Natural killer cell treated with Interleukin-12 subunit alpha and Interleukin-12 subunit beta and Interleukin-15 and Interleukin-18, amount 100 ng/mL, for 72 hours (primary cell): ENCODE measurements around the gene FYB1. TPM values are rescaled to one million over a fixed set of nuclear protein-coding genes. Genes with fewer than 3 reads are reported as not detected.

Source experiments
- ATAC-seq, 2 donors: fragments of 150-1000 bp; cut with Tn5 transposase in 1 of 2; sonication (Bioruptor Pico), chemical (Tn5 transposase) in 1 of 2; 2 replicates each; pipeline ENCODE4 v1.10.0; 2021
- DNase-seq: peaks from one replicate; pipeline ENCODE4 v3.0.0; 2022; ENCODE audit warnings: low spot score
- H3K27ac Mint-ChIP-seq, 2 donors: 1 replicate in 1 of 2; 2 replicates in 1 of 2; pipeline ENCODE4 v1.8.0; 2022; ENCODE audit warnings: mixed read lengths in 2 of 2, mild to moderate bottlenecking in 1 of 2, moderate library complexity in 1 of 2
- H3K27me3 Mint-ChIP-seq, 2 donors: 1 replicate in 1 of 2; 2 replicates in 1 of 2; pipeline ENCODE4 v1.8.0; 2022; ENCODE audit warnings: mixed read lengths in 2 of 2
- H3K36me3 Mint-ChIP-seq: one replicate; pipeline ENCODE4 v1.8.0; 2022; ENCODE audit warnings: mixed read lengths
- H3K4me1 Mint-ChIP-seq, 2 donors: 1 replicate in 1 of 2; 2 replicates in 1 of 2; pipeline ENCODE4 v1.8.0; 2022; ENCODE audit warnings: low read depth in 2 of 2, mixed read lengths in 2 of 2, mild to moderate bottlenecking in 1 of 2
- H3K4me3 Mint-ChIP-seq: one replicate; pipeline ENCODE4 v1.8.0; 2022; ENCODE audit warnings: mixed read lengths
- H3K9me3 Mint-ChIP-seq: 2 replicates; pipeline ENCODE4 v1.8.0; 2022; ENCODE audit warnings: mixed read lengths
- total RNA-seq, 2 donors: library from RNA; stranded (reverse); gene quantifications; one replicate each; pipeline ENCODE4 v1.2.3, GENCODE V29; 2022

Gene FYB1
- total RNA-seq, 2 donors from 2014 or later, result 71.9 to 72.8 TPM

DNA sequence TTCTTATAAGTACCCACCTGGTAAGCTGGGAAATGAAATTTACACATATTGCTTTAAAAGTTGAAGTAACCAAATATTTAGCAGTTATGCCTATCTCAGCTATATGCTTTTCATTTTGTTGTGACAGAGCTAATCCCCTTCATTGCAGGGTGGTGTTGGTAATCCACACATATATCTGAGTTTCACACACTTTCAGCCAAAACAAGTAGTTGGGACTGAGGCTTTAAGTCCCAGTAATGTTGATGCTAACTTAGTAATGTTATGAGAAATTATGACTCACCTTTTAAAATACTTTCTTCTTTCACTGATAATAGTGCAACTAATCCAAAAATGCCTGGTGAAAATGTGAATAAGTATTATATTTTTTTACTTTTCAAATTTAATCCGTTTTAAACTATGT is 126.0 kb downstream of the FYB1 start:
- no peak overlapping the region for H3K27ac Mint-ChIP-seq
- no peaks in the 10 kb centered on the region for H3K9me3 Mint-ChIP-seq
- peaks cover 0 to 5% of the 10 kb centered on the region in 2 donors for H3K4me1 Mint-ChIP-seq
- ATAC-seq (no peak), DNase-seq (no peak)
- no peaks in the 10 kb centered on the region for H3K36me3 Mint-ChIP-seq
- H3K27me3 Mint-ChIP-seq, result peaks cover 11 to 21% of the 10 kb centered on the region in 2 donors
- no peak overlapping the region for H3K4me3 Mint-ChIP-seq

DNA sequence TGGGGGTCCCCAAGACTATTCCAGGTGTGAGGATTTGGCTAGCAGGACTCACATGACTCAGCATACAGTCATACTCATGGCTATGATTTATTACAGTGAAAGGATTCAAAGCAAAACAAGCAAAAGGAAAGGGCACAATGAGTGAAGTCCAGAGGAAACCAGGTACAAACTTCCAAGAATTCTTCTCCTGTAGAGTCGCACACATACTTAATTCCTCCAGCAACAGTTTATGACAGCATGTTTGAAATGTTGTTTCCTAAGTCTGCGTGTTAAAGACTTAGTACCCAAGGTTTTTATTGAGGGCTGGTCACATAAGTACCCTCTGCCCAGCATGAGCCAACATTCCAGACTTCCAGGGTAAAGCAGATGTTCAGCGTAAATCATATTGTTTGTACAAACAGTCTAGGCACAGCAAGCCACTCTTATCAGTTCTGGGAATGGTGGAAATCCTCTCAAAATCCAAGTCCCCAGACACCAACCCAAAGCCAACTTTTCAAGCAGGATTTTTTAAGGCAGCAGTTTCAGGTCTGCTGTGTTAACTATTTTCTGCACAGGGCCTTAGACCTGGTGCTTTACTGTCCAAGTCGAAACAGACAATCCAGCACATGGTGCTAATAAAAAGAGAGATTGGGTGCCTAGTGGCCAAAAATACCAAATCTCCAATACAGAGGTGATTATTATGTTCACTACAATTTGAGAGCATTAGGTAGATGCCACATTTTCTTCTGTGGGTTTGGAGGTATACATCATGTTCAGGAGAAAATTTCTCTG is 126.6 kb downstream of the FYB1 start:
- no peaks in the 10 kb centered on the region for H3K9me3 Mint-ChIP-seq
- H3K4me3 Mint-ChIP-seq, result no peak overlapping the region
- peaks cover 0 to 5% of the 10 kb centered on the region in 2 donors for H3K4me1 Mint-ChIP-seq
- H3K36me3 Mint-ChIP-seq, result no peaks in the 10 kb centered on the region
- ATAC-seq (no peak), DNase-seq (no peak)
- no peak overlapping the region for H3K27ac Mint-ChIP-seq
- peaks cover 13 to 26% of the 10 kb centered on the region in 2 donors for H3K27me3 Mint-ChIP-seq

DNA sequence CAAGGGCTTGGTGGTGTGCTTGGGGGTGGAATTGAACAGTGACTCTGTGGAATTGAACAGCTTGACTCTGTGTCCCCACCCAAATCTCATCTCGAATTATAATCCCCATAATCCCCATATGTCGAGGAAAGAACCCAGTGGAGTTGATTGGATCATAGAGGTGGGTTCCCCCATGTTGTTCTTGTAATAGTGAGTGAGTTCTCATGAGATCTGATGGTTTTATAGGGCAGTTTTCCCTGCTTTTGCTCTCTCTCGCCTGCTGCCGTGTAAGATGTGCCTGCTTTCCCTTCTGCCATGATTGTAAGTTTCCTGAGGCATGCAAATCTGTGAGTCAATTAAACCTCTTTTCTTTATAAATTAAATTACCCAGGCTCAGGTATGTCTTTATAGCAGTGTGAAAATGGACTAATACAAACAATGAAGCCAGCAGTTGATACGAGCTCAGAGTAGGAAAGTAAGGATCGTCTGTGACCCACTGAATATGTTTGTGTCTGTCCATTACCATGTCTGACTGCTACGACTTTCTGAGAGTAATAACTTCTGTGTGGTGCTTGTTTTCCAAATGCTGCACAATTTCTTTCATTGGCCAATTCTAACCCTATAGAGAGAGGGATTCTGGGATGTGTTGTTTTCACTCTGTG is 127.3 kb downstream of the FYB1 start:
- ATAC-seq, result no peak
- Mint-ChIP-seq H3K4me3 (no peak overlapping the region), H3K36me3 (no peaks in the 10 kb centered on the region), H3K9me3 (no peaks in the 10 kb centered on the region), H3K27ac (no peak overlapping the region), H3K4me1 (no peaks in the 10 kb centered on the region), H3K27me3 (peaks cover 13 to 28% of the 10 kb centered on the region in 2 donors)
- DNase-seq, result no peak

DNA sequence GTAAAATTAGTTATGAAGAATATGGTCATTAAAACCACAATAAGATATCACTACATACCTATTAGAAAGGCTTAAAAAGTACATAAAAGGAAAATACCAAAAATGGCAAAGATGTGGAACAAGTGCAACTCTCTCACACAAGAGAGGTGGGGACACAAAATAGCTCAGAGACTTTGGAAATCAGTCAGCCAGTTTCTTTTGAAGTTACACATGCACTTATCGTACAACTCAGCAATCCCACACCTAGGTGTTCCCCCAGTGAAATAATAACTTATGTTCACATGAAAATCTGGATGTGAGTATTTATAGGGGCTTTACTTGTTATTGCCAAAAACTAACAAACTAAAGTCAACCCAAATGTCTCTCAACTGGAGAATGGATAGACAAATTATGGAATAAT is 135.4 kb downstream of the FYB1 start:
- ATAC-seq (no peak), DNase-seq (no peak)
- Mint-ChIP-seq H3K4me3 (no peak overlapping the region), H3K36me3 (no peaks in the 10 kb centered on the region), H3K4me1 (peaks cover 6 to 7% of the 10 kb centered on the region in 2 donors), H3K27me3 (peaks cover 12 to 38% of the 10 kb centered on the region in 2 donors), H3K27ac (no peak overlapping the region), H3K9me3 (no peaks in the 10 kb centered on the region)

DNA sequence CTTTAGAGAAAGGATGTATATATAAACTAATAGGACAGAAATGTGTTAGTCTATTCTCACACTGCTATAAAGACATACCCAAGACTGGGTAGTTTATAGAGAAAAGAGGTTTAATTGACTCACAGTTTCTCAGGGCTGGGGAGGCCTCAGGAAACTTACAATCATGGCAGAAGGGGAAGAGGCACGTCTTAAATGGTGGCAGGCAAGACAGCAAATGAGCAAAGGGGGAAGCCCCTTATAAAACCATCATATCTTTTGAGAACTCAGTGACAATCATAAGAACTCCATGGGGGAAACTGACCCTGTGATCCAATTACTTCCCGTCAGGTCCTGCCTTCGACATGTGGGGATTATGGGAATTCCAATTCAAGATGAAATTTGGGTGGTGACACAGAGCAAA is 136.4 kb downstream of the FYB1 start:
- Mint-ChIP-seq H3K27ac (no peak overlapping the region), H3K4me3 (no peak overlapping the region), H3K36me3 (no peaks in the 10 kb centered on the region), H3K9me3 (no peaks in the 10 kb centered on the region), H3K27me3 (peaks cover 13 to 28% of the 10 kb centered on the region in 2 donors), H3K4me1 (peaks cover 6 to 7% of the 10 kb centered on the region in 2 donors)
- DNase-seq (no peak), ATAC-seq (no peak)

DNA sequence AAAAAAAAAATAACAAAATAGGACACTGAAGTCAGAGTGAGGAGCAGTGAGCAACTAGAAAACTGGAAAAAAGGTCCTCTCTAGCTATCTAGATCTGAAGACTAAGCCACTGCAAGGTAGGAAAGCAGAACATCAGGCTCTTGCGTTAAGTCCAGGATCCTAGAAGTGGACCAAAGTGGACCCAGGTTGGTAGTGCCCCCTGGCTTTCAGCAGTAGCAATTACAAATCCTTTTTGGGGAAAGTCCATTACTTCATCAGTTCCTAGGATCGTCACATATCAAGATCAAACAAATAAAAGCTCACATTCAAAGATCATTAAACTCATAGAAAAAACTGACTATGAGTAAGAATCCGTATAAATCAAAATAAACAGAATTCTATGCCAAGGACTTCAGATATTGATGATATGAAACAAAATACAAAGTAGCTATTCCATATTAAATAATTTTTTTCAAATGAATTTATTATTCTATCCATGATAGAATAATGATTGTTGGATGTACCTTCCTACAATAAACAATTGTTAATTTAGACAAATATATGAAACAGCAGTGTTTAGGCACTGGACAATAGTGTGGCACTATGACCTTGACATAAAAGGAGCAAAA is 138.7 kb downstream of the FYB1 start:
- H3K27ac Mint-ChIP-seq, result no peak overlapping the region
- peaks cover 7 to 25% of the 10 kb centered on the region in 2 donors for H3K4me1 Mint-ChIP-seq
- ATAC-seq (peak; percentile 70 to 83), DNase-seq (peak; percentile 78)
- H3K4me3 Mint-ChIP-seq, result peak overlapping the region; percentile 16
- H3K36me3 Mint-ChIP-seq, result no peaks in the 10 kb centered on the region
- H3K9me3 Mint-ChIP-seq, result no peaks in the 10 kb centered on the region
- H3K27me3 Mint-ChIP-seq, result peaks cover 12 to 19% of the 10 kb centered on the region in 2 donors

DNA sequence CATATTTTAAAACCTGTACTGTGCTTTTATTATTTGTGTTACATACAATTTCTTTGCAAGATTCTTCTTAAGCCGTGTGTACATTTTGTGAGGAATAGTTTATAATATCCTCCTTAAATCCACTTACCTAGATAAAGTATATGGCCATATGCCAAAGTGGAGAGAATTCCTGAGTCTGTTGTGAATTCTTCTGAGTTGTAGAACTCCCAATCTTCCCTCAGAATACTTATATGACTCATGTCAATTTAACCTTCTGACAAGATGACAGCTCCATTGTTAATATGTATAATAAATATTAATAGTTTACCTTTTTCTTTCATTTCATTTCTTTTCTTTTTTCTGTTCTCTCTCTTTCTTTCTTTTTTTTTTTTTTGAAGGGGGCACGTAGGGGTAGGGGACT is 139.2 kb downstream of the FYB1 start:
- Mint-ChIP-seq H3K4me1 (peaks cover 12 to 30% of the 10 kb centered on the region in 2 donors), H3K4me3 (no peak overlapping the region), H3K27me3 (peaks cover 12 to 19% of the 10 kb centered on the region in 2 donors)

DNA sequence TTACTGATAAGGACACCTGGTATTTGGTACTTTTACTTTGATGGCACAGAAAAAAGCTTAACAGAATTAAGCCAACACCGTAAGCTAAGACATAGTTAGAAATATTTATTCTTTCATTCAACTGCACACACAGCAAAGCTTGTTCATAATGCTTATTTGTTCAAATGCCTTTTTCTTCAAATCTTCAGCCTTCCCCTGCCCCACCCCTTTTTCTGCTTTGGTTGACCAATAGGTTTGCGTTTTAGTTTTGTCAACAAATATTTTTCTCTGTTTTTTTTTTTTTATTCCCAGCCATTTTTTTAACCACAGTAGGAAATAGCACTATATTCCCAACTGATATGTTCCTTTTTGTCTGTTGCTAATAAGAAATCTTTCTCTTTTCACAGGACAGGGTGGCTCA is 140.2 kb downstream of the FYB1 start:
- Mint-ChIP-seq H3K27ac (no peak overlapping the region), H3K4me1 (peaks cover 16 to 30% of the 10 kb centered on the region in 2 donors), H3K27me3 (peaks cover 12 to 19% of the 10 kb centered on the region in 2 donors), H3K9me3 (no peaks in the 10 kb centered on the region), H3K36me3 (no peaks in the 10 kb centered on the region), H3K4me3 (no peak overlapping the region)
- DNase-seq (no peak), ATAC-seq (no peak)

More for the DNA sequence above, 139.2 kb downstream of the FYB1 start:
- no peak for ATAC-seq
- H3K27ac Mint-ChIP-seq, result no peak overlapping the region
- H3K9me3 Mint-ChIP-seq, result no peaks in the 10 kb centered on the region
- no peak for DNase-seq
- H3K36me3 Mint-ChIP-seq, result no peaks in the 10 kb centered on the region

DNA sequence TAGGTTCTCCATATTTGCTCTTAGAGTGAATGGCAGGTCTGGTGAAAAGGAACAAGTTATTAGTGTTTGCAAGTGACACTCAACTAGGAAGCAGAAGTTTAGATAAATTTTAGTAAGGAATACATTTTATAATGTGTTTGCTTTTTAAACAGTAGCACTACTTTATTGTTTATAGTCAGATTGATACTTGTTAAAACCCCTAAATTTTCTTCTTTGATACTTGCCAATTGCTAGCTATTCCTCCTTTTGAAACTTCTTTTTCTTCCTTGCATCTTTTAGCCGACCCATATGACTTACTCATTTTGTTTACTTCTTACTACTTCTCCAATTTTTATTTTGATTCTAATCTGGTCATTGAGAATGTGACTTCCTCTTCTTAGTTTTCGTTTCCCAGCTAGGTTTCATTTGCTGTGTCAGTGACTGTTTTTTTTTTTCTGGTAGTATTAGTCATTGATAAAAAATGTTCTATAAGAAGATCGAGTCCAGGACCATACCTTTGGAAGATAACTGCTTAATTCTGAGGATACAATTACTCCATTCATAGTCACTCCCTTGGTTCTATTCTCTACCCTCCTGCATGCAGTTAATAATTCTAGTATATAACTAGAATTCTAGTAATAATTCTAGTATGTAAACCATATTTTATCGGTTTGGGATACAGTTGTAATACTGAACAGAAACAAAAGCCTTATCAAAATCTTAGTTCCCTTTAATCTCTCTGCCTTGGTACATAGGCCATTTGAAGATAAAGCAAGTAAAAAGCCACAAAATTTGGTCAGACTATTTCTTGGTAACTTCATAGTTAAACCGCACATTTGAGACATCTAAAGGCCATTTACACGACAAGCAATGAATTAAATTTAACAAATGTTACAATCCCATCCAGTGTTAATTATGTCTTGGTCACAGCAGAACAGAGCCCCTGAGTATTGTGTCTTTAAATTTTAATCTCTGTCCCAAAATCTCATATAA is 142.3 kb downstream of the FYB1 start:
- ATAC-seq (no peak), DNase-seq (no peak)

DNA sequence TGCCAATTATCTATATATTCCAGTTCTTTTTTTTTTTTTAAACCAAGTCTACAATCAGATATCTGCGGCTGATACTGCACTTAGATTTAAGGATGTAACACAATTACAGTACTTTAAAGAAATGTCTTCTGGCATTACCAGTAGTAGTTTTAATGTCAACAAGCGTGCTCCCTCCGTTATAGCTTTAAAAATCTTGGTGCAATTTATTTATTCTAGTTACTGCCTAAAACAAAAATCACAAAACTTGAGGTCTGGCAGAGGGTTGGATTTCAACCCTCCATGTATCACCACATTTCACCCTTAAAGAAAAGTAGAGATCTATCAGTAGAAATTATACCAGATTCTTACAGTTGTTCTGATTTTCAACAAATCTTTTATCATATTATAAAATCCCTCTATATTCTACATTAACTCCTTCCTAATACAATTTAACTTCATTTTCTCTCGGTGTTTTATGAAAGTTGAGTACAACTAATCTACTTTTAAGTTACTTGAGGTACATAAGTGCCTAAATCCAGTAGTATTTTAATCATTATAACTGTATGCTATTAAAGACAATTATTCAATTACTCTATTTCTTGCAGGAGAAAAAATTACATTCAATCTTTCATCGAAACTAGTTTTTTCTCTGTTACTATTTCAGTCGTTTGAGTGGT is 143.1 kb downstream of the FYB1 start:
- H3K36me3 Mint-ChIP-seq, result no peaks in the 10 kb centered on the region

More for the DNA sequence above, 142.3 kb downstream of the FYB1 start:
- H3K27ac Mint-ChIP-seq, result peak overlapping the region in 1 of 2 donors; percentile 83
- H3K4me1 Mint-ChIP-seq, result peaks cover 19 to 36% of the 10 kb centered on the region in 2 donors
- H3K4me3 Mint-ChIP-seq, result peak overlapping the region; percentile 74
- H3K9me3 Mint-ChIP-seq, result no peaks in the 10 kb centered on the region
- H3K36me3 Mint-ChIP-seq, result no peaks in the 10 kb centered on the region
- peaks cover 9 to 12% of the 10 kb centered on the region in 2 donors for H3K27me3 Mint-ChIP-seq

DNA sequence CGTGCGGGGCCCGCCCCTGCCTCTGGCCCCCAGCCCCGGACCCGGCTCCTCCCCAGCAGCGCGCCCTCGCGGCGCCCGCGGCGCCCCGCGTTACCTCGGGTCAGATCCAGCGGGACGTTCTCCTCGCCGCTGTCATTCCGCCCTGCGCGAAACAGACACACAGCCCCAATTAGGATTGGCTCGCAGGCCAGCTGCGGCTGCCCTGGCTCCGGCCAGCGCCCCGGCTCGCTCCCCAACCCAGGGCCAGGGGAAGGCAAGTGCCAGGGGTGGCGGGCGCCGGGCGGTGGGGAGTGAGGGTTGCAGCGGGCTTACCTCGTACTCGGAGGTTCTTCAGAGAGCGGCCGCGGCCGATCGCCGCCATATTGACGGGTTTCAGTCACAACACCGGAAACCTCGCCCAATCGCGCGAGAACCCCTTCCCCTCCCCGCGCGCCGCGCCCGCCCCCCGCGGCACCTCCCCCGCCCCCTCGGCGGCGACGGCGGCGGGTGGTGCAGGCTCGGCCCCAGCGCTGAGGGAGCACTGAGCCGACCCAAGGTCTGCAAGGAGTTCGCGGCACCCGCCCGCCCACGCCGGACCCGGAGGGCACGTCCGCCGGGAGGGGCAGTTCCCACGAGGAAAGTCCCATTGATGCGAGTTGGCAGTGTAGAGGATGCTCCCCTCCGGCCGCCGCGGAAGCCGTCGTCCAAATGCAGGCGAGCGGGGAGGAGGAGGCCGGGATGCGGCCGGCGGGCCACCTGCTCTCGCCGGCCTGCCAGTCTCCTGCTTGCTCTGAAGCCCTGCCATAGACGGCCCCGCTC is 145.1 kb downstream of the FYB1 start, which contains the start of gene RICTOR:
TSS of gene RICTOR (minus strand) at position 383 of the 798 bp plus-strand sequence. CDS start at position 361, 22 bp downstream.
- DNase-seq (peak; percentile 96), ATAC-seq (peak; percentile 90 to 95)
- Mint-ChIP-seq H3K4me1 (peaks cover 25 to 33% of the 10 kb centered on the region in 2 donors), H3K27ac (peak within 1 kb of the TSS; percentile 83 to 96), H3K27me3 (peaks cover 0 to 7% of the 10 kb centered on the region in 2 donors), H3K4me3 (peak within 1 kb of the TSS; percentile 74), H3K36me3 (no peaks in the 10 kb centered on the region), H3K9me3 (no peaks in the 10 kb centered on the region)

More for the DNA sequence above, 143.1 kb downstream of the FYB1 start:
- Mint-ChIP-seq H3K27ac (peak overlapping the region in 1 of 2 donors; percentile 83), H3K4me3 (peak overlapping the region; percentile 74), H3K4me1 (peaks cover 22 to 39% of the 10 kb centered on the region in 2 donors), H3K27me3 (peaks cover 8 to 12% of the 10 kb centered on the region in 2 donors), H3K9me3 (no peaks in the 10 kb centered on the region)
- no peak for ATAC-seq
- no peak for DNase-seq

DNA sequence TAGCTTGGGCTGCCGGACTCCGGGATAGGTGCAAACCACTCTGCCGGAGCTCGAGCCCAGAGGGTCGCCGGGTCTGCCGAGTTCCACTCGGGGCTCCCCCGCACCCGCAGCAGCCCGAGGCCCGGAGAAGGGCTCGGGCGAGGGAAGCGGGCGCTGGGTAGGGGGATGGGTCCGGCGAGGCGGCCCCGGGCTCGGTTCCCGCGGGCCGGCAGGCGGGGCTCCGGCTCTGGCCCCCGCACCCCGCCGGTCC is 145.7 kb downstream of the FYB1 start:
- ATAC-seq, result peak; percentile 66 to 68
- Mint-ChIP-seq H3K27me3 (peaks cover 0 to 7% of the 10 kb centered on the region in 2 donors), H3K4me3 (peak overlapping the region; percentile 74), H3K4me1 (peaks cover 27 to 33% of the 10 kb centered on the region in 2 donors), H3K27ac (peak overlapping the region; percentile 83 to 96), H3K9me3 (no peaks in the 10 kb centered on the region), H3K36me3 (no peaks in the 10 kb centered on the region)
- no peak for DNase-seq
